ENCODE data around the gene TRPM1.

DNA sequence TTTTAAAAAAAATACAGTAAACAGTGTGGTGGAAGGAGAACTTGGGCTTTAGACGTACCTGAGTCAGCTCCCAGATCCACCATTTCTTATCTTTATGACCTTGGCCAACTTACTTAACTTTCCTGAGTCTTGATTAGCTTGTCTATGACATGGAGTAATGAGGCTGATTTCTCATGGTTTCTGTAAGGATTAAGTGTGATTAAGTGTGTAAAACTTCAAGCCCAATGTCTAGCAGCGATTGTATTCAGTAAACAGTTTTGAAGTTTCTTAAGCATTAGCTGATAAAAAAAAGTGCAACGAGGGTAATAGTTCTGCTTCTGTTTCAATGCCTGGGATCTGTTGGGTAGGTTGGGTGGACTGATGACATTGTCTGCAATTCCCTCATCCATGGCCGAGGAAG, 10.8 kb downstream of the TRPM1 start:
- TF ChIP-seq, protein P1, sequence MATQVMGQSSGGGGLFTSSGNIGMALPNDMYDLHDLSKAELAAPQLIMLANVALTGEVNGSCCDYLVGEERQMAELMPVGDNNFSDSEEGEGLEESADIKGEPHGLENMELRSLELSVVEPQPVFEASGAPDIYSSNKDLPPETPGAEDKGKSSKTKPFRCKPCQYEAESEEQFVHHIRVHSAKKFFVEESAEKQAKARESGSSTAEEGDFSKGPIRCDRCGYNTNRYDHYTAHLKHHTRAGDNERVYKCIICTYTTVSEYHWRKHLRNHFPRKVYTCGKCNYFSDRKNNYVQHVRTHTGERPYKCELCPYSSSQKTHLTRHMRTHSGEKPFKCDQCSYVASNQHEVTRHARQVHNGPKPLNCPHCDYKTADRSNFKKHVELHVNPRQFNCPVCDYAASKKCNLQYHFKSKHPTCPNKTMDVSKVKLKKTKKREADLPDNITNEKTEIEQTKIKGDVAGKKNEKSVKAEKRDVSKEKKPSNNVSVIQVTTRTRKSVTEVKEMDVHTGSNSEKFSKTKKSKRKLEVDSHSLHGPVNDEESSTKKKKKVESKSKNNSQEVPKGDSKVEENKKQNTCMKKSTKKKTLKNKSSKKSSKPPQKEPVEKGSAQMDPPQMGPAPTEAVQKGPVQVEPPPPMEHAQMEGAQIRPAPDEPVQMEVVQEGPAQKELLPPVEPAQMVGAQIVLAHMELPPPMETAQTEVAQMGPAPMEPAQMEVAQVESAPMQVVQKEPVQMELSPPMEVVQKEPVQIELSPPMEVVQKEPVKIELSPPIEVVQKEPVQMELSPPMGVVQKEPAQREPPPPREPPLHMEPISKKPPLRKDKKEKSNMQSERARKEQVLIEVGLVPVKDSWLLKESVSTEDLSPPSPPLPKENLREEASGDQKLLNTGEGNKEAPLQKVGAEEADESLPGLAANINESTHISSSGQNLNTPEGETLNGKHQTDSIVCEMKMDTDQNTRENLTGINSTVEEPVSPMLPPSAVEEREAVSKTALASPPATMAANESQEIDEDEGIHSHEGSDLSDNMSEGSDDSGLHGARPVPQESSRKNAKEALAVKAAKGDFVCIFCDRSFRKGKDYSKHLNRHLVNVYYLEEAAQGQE (tag by site-specific recombination; IDR thresholded peaks at IDR 0.05), result no peak
- TF ChIP-seq, protein P2, sequence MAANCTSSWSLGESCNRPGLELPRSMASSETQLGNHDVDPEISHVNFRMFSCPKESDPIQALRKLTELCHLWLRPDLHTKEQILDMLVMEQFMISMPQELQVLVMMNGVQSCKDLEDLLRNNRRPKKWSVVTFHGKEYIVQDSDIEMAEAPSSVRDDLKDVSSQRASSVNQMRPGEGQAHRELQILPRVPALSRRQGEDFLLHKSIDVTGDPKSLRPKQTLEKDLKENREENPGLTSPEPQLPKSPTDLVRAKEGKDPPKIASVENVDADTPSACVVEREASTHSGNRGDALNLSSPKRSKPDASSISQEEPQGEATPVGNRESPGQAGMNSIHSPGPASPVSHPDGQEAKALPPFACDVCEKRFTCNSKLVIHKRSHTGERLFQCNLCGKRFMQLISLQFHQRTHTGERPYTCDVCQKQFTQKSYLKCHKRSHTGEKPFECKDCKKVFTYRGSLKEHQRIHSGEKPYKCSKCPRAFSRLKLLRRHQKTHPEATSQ (tag by site-specific recombination; IDR thresholded peaks at IDR 0.05), result no peak
- TF ChIP-seq, protein P3, sequence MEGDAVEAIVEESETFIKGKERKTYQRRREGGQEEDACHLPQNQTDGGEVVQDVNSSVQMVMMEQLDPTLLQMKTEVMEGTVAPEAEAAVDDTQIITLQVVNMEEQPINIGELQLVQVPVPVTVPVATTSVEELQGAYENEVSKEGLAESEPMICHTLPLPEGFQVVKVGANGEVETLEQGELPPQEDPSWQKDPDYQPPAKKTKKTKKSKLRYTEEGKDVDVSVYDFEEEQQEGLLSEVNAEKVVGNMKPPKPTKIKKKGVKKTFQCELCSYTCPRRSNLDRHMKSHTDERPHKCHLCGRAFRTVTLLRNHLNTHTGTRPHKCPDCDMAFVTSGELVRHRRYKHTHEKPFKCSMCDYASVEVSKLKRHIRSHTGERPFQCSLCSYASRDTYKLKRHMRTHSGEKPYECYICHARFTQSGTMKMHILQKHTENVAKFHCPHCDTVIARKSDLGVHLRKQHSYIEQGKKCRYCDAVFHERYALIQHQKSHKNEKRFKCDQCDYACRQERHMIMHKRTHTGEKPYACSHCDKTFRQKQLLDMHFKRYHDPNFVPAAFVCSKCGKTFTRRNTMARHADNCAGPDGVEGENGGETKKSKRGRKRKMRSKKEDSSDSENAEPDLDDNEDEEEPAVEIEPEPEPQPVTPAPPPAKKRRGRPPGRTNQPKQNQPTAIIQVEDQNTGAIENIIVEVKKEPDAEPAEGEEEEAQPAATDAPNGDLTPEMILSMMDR (tag by site-specific recombination; IDR thresholded peaks at IDR 0.05), result no peak
- TF ChIP-seq ZNF624 (tag by site-specific recombination; IDR thresholded peaks at IDR 0.05), result no peak
- TF ChIP-seq, protein P4, sequence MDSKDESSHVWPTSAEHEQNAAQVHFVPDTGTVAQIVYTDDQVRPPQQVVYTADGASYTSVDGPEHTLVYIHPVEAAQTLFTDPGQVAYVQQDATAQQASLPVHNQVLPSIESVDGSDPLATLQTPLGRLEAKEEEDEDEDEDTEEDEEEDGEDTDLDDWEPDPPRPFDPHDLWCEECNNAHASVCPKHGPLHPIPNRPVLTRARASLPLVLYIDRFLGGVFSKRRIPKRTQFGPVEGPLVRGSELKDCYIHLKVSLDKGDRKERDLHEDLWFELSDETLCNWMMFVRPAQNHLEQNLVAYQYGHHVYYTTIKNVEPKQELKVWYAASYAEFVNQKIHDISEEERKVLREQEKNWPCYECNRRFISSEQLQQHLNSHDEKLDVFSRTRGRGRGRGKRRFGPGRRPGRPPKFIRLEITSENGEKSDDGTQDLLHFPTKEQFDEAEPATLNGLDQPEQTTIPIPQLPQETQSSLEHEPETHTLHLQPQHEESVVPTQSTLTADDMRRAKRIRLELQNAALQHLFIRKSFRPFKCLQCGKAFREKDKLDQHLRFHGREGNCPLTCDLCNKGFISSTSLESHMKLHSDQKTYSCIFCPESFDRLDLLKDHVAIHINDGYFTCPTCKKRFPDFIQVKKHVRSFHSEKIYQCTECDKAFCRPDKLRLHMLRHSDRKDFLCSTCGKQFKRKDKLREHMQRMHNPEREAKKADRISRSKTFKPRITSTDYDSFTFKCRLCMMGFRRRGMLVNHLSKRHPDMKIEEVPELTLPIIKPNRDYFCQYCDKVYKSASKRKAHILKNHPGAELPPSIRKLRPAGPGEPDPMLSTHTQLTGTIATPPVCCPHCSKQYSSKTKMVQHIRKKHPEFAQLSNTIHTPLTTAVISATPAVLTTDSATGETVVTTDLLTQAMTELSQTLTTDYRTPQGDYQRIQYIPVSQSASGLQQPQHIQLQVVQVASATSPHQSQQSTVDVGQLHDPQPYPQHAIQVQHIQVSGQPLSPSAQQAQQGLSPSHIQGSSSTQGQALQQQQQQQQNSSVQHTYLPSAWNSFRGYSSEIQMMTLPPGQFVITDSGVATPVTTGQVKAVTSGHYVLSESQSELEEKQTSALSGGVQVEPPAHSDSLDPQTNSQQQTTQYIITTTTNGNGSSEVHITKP (tag by site-specific recombination; IDR thresholded peaks at IDR 0.05), result no peak
- TF ChIP-seq, protein P5, sequence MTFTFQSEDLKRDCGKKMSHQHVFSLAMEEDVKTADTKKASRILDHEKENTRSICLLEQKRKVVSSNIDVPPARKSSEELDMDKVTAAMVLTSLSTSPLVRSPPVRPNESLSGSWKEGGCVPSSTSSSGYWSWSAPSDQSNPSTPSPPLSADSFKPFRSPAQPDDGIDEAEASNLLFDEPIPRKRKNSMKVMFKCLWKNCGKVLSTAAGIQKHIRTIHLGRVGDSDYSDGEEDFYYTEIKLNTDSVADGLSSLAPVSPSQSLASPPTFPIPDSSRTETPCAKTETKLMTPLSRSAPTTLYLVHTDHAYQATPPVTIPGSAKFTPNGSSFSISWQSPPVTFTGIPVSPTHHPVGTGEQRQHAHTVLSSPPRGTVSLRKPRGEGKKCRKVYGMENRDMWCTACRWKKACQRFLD (tag by site-specific recombination; IDR thresholded peaks at IDR 0.05), result no peak
